NCI-H1092 (cell line): ENCODE measurements around the gene LIPC.

Experiments
- DNase-seq: peaks from one replicate; lab custom pipeline; 2025; lab: John Stamatoyannopoulos, UW

Gene LIPC

DNA sequence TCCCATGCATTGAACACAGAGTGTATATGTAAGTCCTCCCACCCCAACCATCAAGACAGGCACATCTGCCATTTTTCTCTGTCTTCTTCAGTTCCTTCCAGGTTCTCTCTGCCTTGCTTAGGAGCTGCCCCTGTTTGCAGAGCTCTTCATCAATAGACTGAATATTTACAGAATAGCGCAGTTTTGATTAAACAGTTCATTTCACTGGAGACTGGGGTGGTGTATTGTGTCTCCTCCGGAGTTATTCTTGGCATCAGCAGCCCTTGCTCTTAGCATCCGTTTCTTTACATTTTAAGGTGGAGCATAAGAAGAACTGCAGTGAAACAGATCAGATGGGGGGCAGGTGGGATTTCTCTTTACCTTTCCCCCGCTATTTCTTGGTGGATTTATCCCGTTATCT lies 87.7 kb downstream of the LIPC start:
- DNase-seq: no peak

DNA sequence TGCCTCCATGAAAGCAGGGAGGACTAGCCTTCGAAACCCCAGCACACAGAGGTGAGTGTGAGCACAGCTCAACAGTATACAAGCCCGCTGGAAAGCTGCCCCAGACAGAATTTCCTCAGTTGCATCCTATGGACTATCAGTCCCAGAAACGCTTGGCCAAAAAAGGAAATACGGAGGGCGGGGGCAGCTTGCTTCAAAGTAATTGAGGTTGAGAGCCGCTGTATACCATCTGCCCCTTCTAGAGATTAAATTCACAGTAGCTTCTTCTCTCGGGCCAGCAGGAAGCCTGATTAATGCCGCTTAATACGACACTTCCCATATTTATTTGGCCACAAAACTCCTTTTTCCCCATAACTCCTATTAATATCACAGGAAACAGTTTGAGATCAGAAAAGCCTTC lies 88.7 kb downstream of the LIPC start:
- DNase-seq: no peak

- DNase-seq: no peak
These were observed 89.1 kb downstream of the LIPC start for GRCh38 chr15:58520936-58521292.

DNA sequence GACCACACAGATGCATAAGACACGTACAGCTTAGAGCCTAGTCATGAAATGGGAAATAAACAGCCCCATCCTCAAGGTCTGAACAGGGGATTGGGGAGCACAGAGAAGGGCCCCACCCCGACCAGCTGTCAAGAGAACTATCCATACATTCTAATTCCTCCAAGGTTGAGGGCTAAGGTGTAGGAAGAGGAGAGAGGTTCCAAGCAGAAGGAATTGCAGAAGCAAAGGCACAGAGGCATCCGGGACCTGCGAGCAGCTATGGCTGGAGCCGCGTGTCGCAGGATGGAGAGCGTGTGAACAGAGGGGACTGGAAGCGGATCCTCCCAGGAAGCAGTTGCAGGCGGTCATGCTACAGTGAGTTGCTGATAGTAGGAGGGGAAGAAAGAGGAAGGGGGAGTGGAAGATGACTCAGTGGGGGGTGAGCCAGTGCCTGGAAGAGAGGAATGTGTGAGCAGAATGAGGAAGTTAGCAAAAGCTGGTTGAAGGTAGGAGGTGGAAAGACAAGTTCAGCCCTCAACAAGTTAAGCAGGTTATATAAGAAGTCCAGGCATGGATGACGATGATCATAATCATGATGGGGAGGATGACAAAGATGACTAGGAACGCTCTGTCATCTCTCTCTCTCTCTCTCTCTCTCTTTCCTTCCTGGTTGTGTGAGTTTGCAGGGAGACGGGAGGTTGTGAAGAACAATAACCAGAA lies 89.7 kb downstream of the LIPC start:
- no peak for DNase-seq

GRCh38 chr15:58522391-58522790 lies 90.6 kb downstream of the LIPC start:
- no peak for DNase-seq

DNA sequence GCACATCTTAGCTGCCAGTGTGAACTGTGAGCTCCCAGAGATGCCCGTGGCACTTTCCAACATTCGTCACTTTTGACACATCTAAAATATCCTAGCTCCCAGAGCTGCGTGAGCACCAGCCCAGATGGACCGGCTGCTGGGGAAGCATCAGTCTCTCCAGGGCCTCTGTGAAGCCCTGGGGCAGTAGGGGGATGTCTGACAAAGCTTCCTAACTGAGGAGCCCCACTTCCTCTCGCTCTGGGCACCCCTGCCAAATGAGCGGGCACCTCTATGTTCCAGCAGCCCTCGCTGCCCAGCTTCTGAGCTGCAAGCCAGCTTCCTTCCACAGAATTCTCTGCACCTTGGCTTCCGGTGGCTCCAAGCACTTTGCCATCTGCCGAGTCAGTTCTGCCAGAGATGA lies 91.1 kb downstream of the LIPC start:
- DNase-seq: no peak

DNA sequence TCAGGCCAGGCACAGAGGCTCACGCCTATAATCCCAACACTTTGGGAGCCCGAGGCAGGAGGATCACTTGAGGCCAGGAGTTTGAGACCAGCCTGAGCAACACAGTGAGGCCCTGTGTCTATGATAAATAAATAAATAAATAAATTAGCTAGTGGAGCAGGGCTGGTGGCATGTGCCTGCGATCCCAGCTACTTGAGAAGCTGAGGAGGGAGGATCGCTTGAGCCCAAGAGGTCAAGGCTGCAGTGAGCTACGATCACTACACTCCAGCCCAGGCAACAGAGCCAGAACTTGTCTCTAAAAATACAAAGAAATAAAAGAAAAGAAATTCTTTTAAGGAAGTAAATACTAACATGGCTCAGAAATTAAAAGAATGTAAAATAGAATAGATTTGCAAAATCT lies 91.8 kb downstream of the LIPC start:
- DNase-seq: no peak

GRCh38 chr15:58524247-58524646 lies 92.5 kb downstream of the LIPC start:
- no peak for DNase-seq

DNA sequence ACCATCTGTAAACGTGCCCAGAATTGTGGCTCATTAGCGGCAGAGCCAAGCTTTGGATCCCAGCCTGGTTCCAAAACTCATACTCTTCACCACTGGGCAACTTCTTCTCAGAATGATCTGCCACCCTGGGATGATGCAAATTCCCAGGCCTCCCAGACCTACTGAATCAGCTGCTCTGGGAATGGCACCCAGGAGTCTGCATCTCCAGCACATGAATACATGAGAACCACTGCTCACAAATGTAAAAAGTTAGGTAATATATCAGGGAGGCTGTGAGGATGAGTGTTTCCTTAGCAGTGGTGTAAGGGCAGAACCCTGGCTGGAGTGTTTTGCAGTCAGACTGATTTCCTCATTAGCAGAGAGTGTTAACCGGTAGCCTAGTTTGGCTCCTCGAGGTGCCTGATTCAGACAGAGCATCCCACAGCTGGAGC lies 94.2 kb downstream of the LIPC start:
- no peak for DNase-seq

DNA sequence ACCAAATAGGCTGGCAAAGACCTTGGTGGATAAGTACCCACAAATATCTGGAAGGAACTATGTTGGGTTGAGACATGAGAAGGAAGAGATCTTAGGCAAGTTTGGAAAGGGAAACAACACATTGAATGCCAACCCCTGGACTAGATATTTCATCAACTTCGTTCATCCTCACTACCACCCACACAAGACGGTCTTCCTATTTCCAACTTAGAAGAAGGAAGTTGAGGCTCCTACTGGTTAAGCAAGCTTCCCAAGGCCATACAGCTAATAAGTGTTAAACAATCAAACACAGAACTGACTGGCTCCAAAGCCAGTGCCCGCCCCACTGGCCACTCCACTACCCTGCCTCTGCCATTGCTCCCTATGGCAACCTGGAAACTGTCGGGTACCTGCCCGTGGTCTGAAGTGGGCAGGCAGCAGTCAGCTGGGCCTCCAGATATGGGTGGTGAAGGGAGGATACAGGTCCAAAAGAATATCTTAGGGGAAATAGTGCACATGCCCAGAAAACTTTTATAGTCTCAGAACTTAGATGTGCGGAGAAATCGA lies 94.9 kb downstream of the LIPC start:
- no peak for DNase-seq

DNA sequence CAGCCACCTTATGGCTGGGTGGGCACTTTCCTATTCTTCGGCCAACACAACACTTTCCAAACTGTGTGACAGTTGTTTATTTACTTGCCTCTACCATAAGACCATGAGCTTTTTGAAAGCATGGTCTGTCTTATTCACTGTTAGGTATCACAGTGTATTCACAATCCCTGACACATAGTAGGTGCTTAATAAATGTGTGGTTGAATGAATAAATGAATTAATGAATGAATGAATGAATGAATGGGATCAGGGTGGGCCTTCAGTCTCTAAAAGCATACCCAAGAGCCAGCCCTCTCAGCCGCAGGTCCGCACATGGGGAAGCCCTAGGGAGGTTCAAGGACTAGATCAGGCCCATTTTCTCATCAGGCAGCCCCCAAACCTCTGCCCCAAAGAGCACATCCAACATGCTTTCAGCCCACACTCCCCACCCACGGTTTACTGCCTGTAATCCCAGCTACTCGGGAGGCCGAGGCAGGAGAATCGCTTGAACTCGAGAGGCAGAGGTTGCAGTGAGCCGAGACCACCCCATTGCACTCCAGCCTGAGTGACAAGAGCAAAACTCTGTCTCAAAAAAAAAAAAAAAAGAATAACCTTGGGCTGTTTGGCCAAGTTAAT lies 95.9 kb downstream of the LIPC start:
- DNase-seq: no peak

- no peak for DNase-seq
These were observed 96.5 kb downstream of the LIPC start for GRCh38 chr15:58528188-58528870.

DNA sequence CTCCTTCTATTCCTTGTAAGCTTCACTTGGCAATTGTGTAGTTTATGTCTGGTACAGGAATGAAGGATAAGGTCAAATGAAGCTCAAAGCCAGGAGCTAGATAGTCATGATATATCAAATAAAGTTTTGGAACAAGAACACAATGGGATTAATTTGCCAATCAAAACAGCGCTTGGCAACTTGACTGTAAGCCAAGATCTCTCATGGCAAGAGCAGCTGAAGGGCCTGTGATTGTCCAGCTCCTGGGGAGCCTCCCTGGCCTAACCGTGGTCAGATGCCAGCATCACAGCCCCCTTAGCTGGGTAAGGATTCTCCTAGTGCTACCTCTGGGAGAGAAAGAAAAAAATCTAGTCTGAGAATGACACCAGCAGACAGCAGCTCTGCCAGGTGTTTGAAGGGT lies 97.2 kb downstream of the LIPC start:
- no peak for DNase-seq

DNA sequence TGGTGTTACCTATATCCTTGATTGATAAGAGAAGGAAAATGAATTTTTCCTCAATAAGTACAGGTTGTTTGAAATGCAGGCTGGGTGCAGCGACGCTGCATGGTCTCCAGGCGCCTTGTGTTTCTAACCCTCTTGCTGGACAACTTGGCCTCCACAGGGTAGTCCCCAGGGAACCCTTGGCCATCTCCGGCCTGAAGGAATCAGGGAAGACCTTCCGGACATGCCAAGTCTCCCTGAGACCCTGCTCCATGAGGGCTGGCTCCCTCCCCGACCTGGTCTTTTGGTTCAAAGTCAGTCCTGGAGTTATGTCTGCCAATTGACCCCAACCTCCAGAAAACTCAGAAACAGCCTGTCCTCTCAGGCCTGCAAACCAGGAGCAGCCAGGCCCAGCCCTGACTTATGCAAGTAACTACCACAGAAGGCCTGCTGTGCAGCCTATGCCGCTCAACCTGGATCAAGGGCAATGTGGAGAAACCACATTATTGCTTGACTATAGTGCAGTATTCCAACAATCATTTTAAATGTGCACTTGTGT lies 98.3 kb downstream of the LIPC start:
- DNase-seq: no peak

- no peak for DNase-seq
These were observed 100.3 kb downstream of the LIPC start for GRCh38 chr15:58532126-58532525.

GRCh38 chr15:58534556-58534955 lies 102.8 kb downstream of the LIPC start:
- DNase-seq: no peak

DNA sequence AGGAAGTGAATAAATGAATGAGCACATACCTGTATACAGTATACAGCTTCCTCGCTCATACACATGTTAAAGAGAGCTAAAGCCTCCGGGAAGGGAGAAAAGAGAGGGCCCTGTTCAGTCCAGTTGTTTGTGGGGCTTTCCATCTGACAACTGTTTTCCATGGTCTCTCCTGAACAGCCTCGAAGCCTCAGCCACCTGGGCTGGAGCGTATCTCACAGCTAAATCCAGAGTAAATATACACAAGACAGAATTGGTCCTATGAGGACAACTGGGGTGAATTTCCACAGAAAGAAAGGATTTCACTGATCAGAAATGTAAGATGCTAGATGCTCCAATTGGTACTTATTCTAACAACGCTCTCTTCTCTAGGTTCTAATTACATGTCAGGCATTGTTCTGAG lies 103.5 kb downstream of the LIPC start:
- DNase-seq: no peak

- DNase-seq: no peak
These were observed 104.1 kb downstream of the LIPC start for GRCh38 chr15:58535894-58536293.

GRCh38 chr15:58536414-58536813 lies 104.6 kb downstream of the LIPC start:
- DNase-seq: no peak

DNA sequence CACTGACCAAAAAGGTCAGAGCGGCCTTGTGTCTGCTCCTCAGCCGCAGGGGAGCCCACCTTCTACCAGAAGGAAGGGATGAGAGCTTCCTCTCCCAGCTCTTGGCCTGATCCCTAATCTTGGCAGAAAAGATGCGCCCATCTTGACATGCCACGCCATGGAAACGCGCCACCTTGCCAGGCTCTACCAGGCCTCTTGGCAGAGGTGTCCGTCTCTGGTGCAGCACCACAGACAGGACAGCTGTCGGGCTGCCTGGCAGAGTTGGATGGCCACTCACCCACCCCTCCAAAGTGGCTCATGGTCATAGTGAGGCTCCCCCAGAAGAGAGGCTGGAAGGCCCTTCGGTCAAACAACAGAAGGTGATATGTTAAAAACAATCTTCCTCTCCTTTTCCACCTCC lies 105.2 kb downstream of the LIPC start:
- DNase-seq: no peak

- no peak for DNase-seq
These were observed 106.5 kb downstream of the LIPC start for GRCh38 chr15:58538225-58538727.

GRCh38 chr15:58538901-58539300 lies 107.1 kb downstream of the LIPC start:
- no peak for DNase-seq

- DNase-seq: no peak
These were observed 107.8 kb downstream of the LIPC start for GRCh38 chr15:58539548-58539947.
